Activated naive CD4-positive, alpha-beta T cell treated with anti-CD3 and anti-CD28 coated beads, Interleukin-2, amount 10 ng/mL, durations not matched to agents 5 hours and 36 hours (primary cell): ENCODE data around the gene TRAF7. TPM values are rescaled to one million over a fixed set of nuclear protein-coding genes. Genes with fewer than 3 reads are reported as not detected.

ENCODE experiments used
- microRNA-seq: library from miRNA; unstranded; fragments of <30 nt; microRNA quantifications from one replicate; pipeline ENCODE4 v1.2.0, GENCODE V29; 2022; ENCODE audit warnings: borderline microRNAs expressed, borderline replicate concordance
- total RNA-seq, 2 experiments: library from RNA; stranded (reverse); gene quantifications; one replicate each; pipeline ENCODE4 v1.2.3, GENCODE V29; 2021

TRAF7 gene
- 10 to 100 TPM; 57.4 to 58.9 TPM for total RNA-seq

GRCh38 chr16:2155091-2155950 is at the start of gene TRAF7:
Gene TRAF7, plus strand, starts transcription at chr16:2155782. Its CDS starts 8,139 bp downstream, at chr16:2163921.

GRCh38 chr16:2135770-2136490 is 19.7 kb upstream of the TRAF7 start, which contains the start of gene PKD1:
Gene PKD1, minus strand, starts transcription at chr16:2135898. Its CDS starts 209 bp downstream, at chr16:2135689.

GRCh38 chr16:2147981-2148671 is 7.5 kb upstream of the TRAF7 start, which contains the start of gene RAB26:
Gene RAB26, plus strand, starts transcription at chr16:2148625. Its CDS starts 159 bp downstream, at chr16:2148784.

GRCh38 chr16:2196162-2196980 is 40.8 kb downstream of the TRAF7 start, which contains the start of gene CASKIN1:
Gene CASKIN1, minus strand, starts transcription at chr16:2196605. Its CDS starts 173 bp downstream, at chr16:2196432.

GRCh38 chr16:2205104-2205966 is 49.8 kb downstream of the TRAF7 start, which contains the start of gene MLST8:
Gene MLST8, plus strand, starts transcription at chr16:2205454. Its CDS starts 632 bp downstream, at chr16:2206086.

GRCh38 chr16:2210386-2211365 is 55.1 kb downstream of the TRAF7 start, which contains the start of gene BRICD5:
Gene BRICD5, minus strand, starts transcription at chr16:2210863. Its CDS starts 30 bp downstream, at chr16:2210833.

GRCh38 chr16:2214719-2214968 is 59.1 kb downstream of the TRAF7 start, which contains the start of gene PGP:
Gene PGP, minus strand, starts transcription at chr16:2214840. Its CDS starts 63 bp downstream, at chr16:2214777.

GRCh38 chr16:2223221-2223941 is 67.8 kb downstream of the TRAF7 start, which contains the start of gene E4F1:
Gene E4F1, plus strand, starts transcription at chr16:2223591. Its CDS starts 23 bp downstream, at chr16:2223614.

Small RNAs within 50 kb of the gene (microRNA-seq; reads per million reads assigned to microRNA genes)
- gene MIR3180-5 = not detected
- not detected for gene MIR4516
- gene MIR6511B1 = not detected

Other genes with a start within 250 kb of the TRAF7 start
- gene HS3ST6, start 237.4 kb upstream of the TRAF7 start, total RNA-seq = not detected
- gene MSRB1, start 212.6 kb upstream of the TRAF7 start, total RNA-seq = 10 to 100 TPM; 13.7 to 13.8 TPM
- not detected for gene RPL3L, start 201.1 kb upstream of the TRAF7 start, total RNA-seq
- gene NDUFB10, start 196.2 kb upstream of the TRAF7 start, total RNA-seq = 100 to 1,000 TPM; 110 to 120 TPM
- gene RPS2, start 191.0 kb upstream of the TRAF7 start, total RNA-seq = 1,000 to 10,000 TPM; 3,275 to 3,410 TPM
- not detected for gene RNF151, start 188.9 kb upstream of the TRAF7 start, total RNA-seq
- 10 to 100 TPM; 24.4 to 27.4 TPM for gene TBL3, start 183.7 kb upstream of the TRAF7 start, total RNA-seq
- under 1 TPM; 0.40 to 0.77 TPM for gene NOXO1, start 174.3 kb upstream of the TRAF7 start, total RNA-seq
- 10 to 100 TPM; 26.6 to 27.3 TPM for gene GFER, start 171.6 kb upstream of the TRAF7 start, total RNA-seq
- gene SYNGR3, start 165.8 kb upstream of the TRAF7 start, total RNA-seq = 1 to 10 TPM; 2.2 to 2.8 TPM
- 10 to 100 TPM; 51.5 to 52.2 TPM for gene ZNF598, start 146.0 kb upstream of the TRAF7 start, total RNA-seq
- under 1 TPM; 0.24 to 0.48 TPM for gene NPW, start 136.0 kb upstream of the TRAF7 start, total RNA-seq
- 1 to 10 TPM; 2.8 to 3.2 TPM for gene NHERF2, start 128.9 kb upstream of the TRAF7 start, total RNA-seq
- 10 to 100 TPM; 21.4 to 21.8 TPM for gene NTHL1, start 107.9 kb upstream of the TRAF7 start, total RNA-seq
- gene TSC2, start 107.8 kb upstream of the TRAF7 start, total RNA-seq = 100 to 1,000 TPM; 106 to 109 TPM
- gene PKD1, start 19.9 kb upstream of the TRAF7 start, total RNA-seq = 10 to 100 TPM; 66.5 to 78.0 TPM
- under 1 TPM in 1 of 2 experiments, not detected in 1; 0.15 TPM for gene RAB26, start 7.2 kb upstream of the TRAF7 start, total RNA-seq
- gene CASKIN1, start 40.8 kb downstream of the TRAF7 start, total RNA-seq = under 1 TPM; 0.28 to 0.39 TPM
- 10 to 100 TPM; 30.6 to 34.2 TPM for gene MLST8, start 49.7 kb downstream of the TRAF7 start, total RNA-seq
- gene BRICD5, start 55.1 kb downstream of the TRAF7 start, total RNA-seq = 10 to 100 TPM; 11.9 to 12.7 TPM
- gene PGP, start 59.1 kb downstream of the TRAF7 start, total RNA-seq = 10 to 100 TPM; 17.4 to 17.5 TPM
- gene E4F1, start 67.8 kb downstream of the TRAF7 start, total RNA-seq = 10 to 100 TPM; 30.1 to 31.5 TPM
- gene DNASE1L2, start 80.7 kb downstream of the TRAF7 start, total RNA-seq = 1 to 10 TPM; 2.6 to 2.8 TPM
- gene ECI1, start 95.8 kb downstream of the TRAF7 start, total RNA-seq = 10 to 100 TPM; 30.7 to 35.4 TPM
- 100 to 1,000 TPM; 185 to 190 TPM for gene RNPS1, start 112.3 kb downstream of the TRAF7 start, total RNA-seq
- 1 to 10 TPM; 3.8 TPM for gene ABCA3, start 184.9 kb downstream of the TRAF7 start, total RNA-seq